Caco-2 (cell line): ENCODE data around the gene TCN2. TPM values are rescaled to one million over a fixed set of nuclear protein-coding genes. Genes with fewer than 3 reads are reported as not detected.

Source experiments
- BruUV-seq: library from RNA; stranded (reverse); fragments of 400-500 nt; replicated peaks from 2 replicates; lab custom pipeline; 2021; lab: Mats Ljungman, UMichigan
- CTCF ChIA-PET: fragments of 300-600 bp; sonication (Branson Sonifier 250); formaldehyde crosslinking; loops from one replicate; lab custom pipeline; 2022; ENCODE audit warnings: antibody characterized with exemption; lab: Charles Lee
- POLR2A ChIA-PET: fragments of 300-600 bp; sonication (Branson Sonifier 250); formaldehyde crosslinking; loops from one replicate; lab custom pipeline; 2022; ENCODE audit warnings: antibody characterized with exemption; lab: Charles Lee
- DNase-seq, 2 experiments: peaks; one replicate each; pipeline versions ENCODE4 v3.0.0 to v3.0.0-alpha.2; 2020 to 2022
- H3K27me3 ChIP-seq: replicated peaks from 2 replicates; pipeline ENCODE4 v1.6.0; 2011; ENCODE audit warnings: low read length; ENCODE audit not compliant: control insufficient read depth, insufficient read depth
- H3K36me3 ChIP-seq: 2 replicates; pipeline ENCODE4 v1.5.1; 2011; ENCODE audit warnings: low read length; ENCODE audit not compliant: control insufficient read depth, insufficient read depth
- H3K4me1 ChIP-seq: fragments of 250-450 bp; sonication (Bioruptor Pico); 2 replicates; pipeline ENCODE4 v1.5.1; 2020; ENCODE audit warnings: mild to moderate bottlenecking
- H3K4me3 ChIP-seq: 2 replicates; pipeline ENCODE4 v1.5.1; 2011; ENCODE audit warnings: low read depth, mild to moderate bottlenecking, control low read depth, low read length
- H3K9me3 ChIP-seq: fragments of 250-450 bp; sonication (Bioruptor Pico); 2 replicates; pipeline ENCODE4 v1.5.1; 2020; ENCODE audit warnings: mild to moderate bottlenecking, moderate library complexity
- H3K27ac Mint-ChIP-seq: one replicate; pipeline ENCODE4 v1.8.0; 2022; ENCODE audit warnings: mixed read lengths; ENCODE audit not compliant: unreplicated experiment
- H3K27me3 Mint-ChIP-seq: one replicate; pipeline ENCODE4 v1.8.0; 2022; ENCODE audit warnings: mixed read lengths; ENCODE audit not compliant: insufficient read depth, unreplicated experiment
- H3K36me3 Mint-ChIP-seq: one replicate; pipeline ENCODE4 v1.8.0; 2022; ENCODE audit warnings: mild to moderate bottlenecking, mixed read lengths; ENCODE audit not compliant: insufficient read depth, unreplicated experiment
- H3K4me1 Mint-ChIP-seq: one replicate; pipeline ENCODE4 v1.8.0; 2022; ENCODE audit warnings: low read depth, mixed read lengths; ENCODE audit not compliant: unreplicated experiment
- H3K4me3 Mint-ChIP-seq: one replicate; pipeline ENCODE4 v1.8.0; 2022; ENCODE audit warnings: mild to moderate bottlenecking, moderate library complexity, mixed read lengths; ENCODE audit not compliant: unreplicated experiment
- H3K9me3 Mint-ChIP-seq: one replicate; pipeline ENCODE4 v1.8.0; 2022; ENCODE audit warnings: mixed read lengths; ENCODE audit not compliant: unreplicated experiment
- intact Hi-C: fragments of 100-400 bp; cut with micrococcal nuclease; formaldehyde crosslinking; loops from one replicate; pipeline ENCODE4 v1.10.0; 2022; ENCODE audit not compliant: unreplicated experiment
- total RNA-seq: library from RNA; stranded (reverse); gene quantifications from 2 replicates; pipeline ENCODE4 v1.2.3, GENCODE V29; 2022
- TF ChIP-seq, protein P1 (sequence below), 2 experiments: fragments of 200-600 bp in 1 of 2; IDR thresholded peaks; 1 replicate in 1 of 2; 2 replicates in 1 of 2; pipeline versions ENCODE4 v1.5.1 to v1.8.0; 2011 to 2022; ENCODE audit warnings: antibody characterized with exemption in 1 of 2, control low read depth in 1 of 2, inconsistent platforms in 1 of 2, low read depth in 1 of 2, low read length in 1 of 2, mild to moderate bottlenecking in 1 of 2, moderate library complexity in 1 of 2; ENCODE audit not compliant: insufficient read depth in 1 of 2, severe bottlenecking in 1 of 2, unreplicated experiment in 1 of 2

TCN2 gene
- total RNA-seq, 1 experiment from 2014 or later: 13.8 TPM

DNA sequence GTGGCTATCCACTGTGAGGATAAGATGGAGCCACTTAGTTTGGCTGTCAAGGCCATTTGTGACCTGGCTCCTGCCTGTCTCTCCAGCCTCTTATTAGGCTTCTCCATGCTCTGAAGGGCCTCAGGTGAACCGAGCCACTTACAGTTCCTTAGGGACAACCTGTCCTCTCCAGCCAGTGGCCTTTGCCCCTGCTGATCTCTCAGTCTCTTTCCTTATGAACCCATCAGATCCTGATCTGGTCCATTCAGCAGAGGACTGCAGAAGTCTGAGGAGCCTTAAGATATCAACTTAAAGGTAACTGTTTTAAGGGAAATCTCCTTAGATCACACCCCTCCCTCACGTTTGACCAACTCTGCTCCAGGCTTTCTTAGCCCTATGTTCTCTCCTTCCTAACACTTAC, 58.3 kb downstream of the TCN2 start:
- POLR2A ChIA-PET: interaction anchor here (0.6 kb wide), 1 partner anchor 46 kb away, joined by 3 read pairs; no protein-coding TSS in a partner anchor
- H3K9me3 ChIP-seq: no peaks in the 10 kb centered on the region
- intact Hi-C loops: no loop called here
- H3K4me1 ChIP-seq: peaks cover 4% of the 10 kb centered on the region; the same call in 1 of the 2 replicates
- H3K36me3 ChIP-seq: no peaks in the 10 kb centered on the region; the same call in 1 of the 2 replicates
- H3K27me3 ChIP-seq: no peaks in the 10 kb centered on the region; the same call in 1 of the 2 replicates
- no peak overlapping the region for H3K4me3 ChIP-seq
- TF ChIP-seq, protein P1, sequence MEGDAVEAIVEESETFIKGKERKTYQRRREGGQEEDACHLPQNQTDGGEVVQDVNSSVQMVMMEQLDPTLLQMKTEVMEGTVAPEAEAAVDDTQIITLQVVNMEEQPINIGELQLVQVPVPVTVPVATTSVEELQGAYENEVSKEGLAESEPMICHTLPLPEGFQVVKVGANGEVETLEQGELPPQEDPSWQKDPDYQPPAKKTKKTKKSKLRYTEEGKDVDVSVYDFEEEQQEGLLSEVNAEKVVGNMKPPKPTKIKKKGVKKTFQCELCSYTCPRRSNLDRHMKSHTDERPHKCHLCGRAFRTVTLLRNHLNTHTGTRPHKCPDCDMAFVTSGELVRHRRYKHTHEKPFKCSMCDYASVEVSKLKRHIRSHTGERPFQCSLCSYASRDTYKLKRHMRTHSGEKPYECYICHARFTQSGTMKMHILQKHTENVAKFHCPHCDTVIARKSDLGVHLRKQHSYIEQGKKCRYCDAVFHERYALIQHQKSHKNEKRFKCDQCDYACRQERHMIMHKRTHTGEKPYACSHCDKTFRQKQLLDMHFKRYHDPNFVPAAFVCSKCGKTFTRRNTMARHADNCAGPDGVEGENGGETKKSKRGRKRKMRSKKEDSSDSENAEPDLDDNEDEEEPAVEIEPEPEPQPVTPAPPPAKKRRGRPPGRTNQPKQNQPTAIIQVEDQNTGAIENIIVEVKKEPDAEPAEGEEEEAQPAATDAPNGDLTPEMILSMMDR (IDR thresholded peaks at IDR 0.05; ENCODE audit: insufficient read depth in 1 of 2, low read depth in 1 of 2, low read length in 1 of 2, severe bottlenecking in 1 of 2, unreplicated experiment in 1 of 2): no peak
- H3K27ac Mint-ChIP-seq: no peak overlapping the region
- H3K4me3 Mint-ChIP-seq: peak overlapping the region; percentile 94
- BruUV-seq: no TSS peak
- H3K9me3 Mint-ChIP-seq: no peaks in the 10 kb centered on the region
- CTCF ChIA-PET: interaction anchor here (0.6 to 0.9 kb wide), 3 partner anchors 90 to 607 kb away, joined by 3 to 5 read pairs (median 5); no protein-coding TSS in a partner anchor
- peaks cover 17% of the 10 kb centered on the region for H3K4me1 Mint-ChIP-seq
- peaks cover 4% of the 10 kb centered on the region for H3K36me3 Mint-ChIP-seq
- no peaks in the 10 kb centered on the region for H3K27me3 Mint-ChIP-seq
- DNase-seq: no peak

DNA sequence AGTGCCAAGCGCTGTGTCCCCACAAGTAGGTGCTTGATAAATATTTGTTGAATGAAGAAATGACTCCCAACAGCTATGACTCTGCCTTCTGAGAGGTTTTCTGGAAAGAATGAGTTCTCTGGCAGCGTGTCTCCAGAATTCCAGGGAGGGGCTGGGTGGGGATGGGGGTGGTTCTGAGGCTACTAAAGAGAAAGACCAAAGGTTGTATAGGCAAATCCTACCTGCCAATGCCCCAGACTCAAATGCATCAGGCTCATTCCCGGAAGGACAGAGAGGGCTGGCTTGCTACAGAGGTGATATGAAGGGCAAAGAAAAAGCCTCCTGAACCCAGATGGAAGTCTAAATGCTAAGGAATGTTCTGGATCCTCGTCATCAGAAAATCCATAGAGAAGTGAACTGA, 58.8 kb downstream of the TCN2 start:
- Mint-ChIP-seq H3K36me3 (peaks cover 4% of the 10 kb centered on the region), H3K4me1 (peaks cover 17% of the 10 kb centered on the region), H3K27me3 (no peaks in the 10 kb centered on the region), H3K27ac (peak overlapping the region; percentile 86), H3K9me3 (no peaks in the 10 kb centered on the region), H3K4me3 (peak overlapping the region; percentile 94)
- TF ChIP-seq, protein P1 (IDR thresholded peaks at IDR 0.05; ENCODE audit: insufficient read depth in 1 of 2, low read depth in 1 of 2, low read length in 1 of 2, severe bottlenecking in 1 of 2, unreplicated experiment in 1 of 2): no peak
- no peak overlapping the region for H3K4me3 ChIP-seq
- H3K36me3 ChIP-seq: no peaks in the 10 kb centered on the region; the same call in 1 of the 2 replicates
- intact Hi-C loops: no loop called here
- H3K4me1 ChIP-seq: peaks cover 4% of the 10 kb centered on the region; the same call in 1 of the 2 replicates
- ChIA-PET POLR2A (interaction anchor here (0.6 kb wide), 1 partner anchor 47 kb away, joined by 3 read pairs; no protein-coding TSS in a partner anchor), CTCF (interaction anchor here (0.6 to 0.9 kb wide), 3 partner anchors 89 to 607 kb away, joined by 3 to 5 read pairs (median 5); no protein-coding TSS in a partner anchor)
- no peak for DNase-seq
- no TSS peak for BruUV-seq
- H3K27me3 ChIP-seq: no peaks in the 10 kb centered on the region; the same call in 1 of the 2 replicates
- H3K9me3 ChIP-seq: no peaks in the 10 kb centered on the region

DNA sequence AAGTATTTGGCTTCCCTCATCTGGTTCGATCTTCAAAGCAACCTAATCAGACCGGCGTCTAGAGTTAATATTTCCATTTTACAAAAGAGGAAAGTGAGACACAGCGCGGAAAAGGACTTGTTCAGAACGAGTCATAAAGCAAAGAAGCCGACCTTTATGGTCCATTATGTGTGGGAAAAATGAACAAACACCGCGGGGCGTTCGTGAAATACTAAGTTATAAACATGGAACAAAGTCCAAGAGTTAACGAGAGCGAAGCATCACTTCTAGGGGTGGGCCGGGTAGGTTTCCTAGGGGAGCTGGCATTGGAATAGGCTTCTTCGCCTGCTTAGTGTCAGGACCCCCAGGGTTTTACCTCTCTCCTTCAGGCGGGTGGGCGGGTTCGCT, 60.1 kb downstream of the TCN2 start:
- no peaks in the 10 kb centered on the region for H3K9me3 Mint-ChIP-seq
- H3K27me3 Mint-ChIP-seq: no peaks in the 10 kb centered on the region
- peak overlapping the region; percentile 86 for H3K4me3 ChIP-seq
- peak overlapping the region; percentile 94 for H3K4me3 Mint-ChIP-seq
- ChIA-PET POLR2A (interaction anchor here (0.5 kb wide), 1 partner anchor 75 kb away, joined by 16 read pairs; the partner anchor contains the start of gene PES1), CTCF (interaction anchor here (0.9 to 1.4 kb wide), 3 partner anchors 32 to 625 kb away, joined by 3 to 9 read pairs (median 4); partner anchors contain the start of gene PIK3IP1)
- peak overlapping the region; percentile 86 for H3K27ac Mint-ChIP-seq
- intact Hi-C loops: loop anchor here (1.0 kb wide), 1 partner anchor 32 kb away; the partner anchor contains the start of gene SLC35E4
- peaks cover 17% of the 10 kb centered on the region for H3K4me1 Mint-ChIP-seq
- TF ChIP-seq, protein P1 (IDR thresholded peaks at IDR 0.05; ENCODE audit: insufficient read depth in 1 of 2, low read depth in 1 of 2, low read length in 1 of 2, severe bottlenecking in 1 of 2, unreplicated experiment in 1 of 2): no peak
- no TSS peak for BruUV-seq
- H3K36me3 ChIP-seq: no peaks in the 10 kb centered on the region; the same call in 1 of the 2 replicates
- peak in 1 of 2 experiments; percentile 57 for DNase-seq
- peaks cover 4% of the 10 kb centered on the region; the same call in 1 of the 2 replicates for H3K4me1 ChIP-seq
- no peaks in the 10 kb centered on the region for H3K9me3 ChIP-seq
- peaks cover 4% of the 10 kb centered on the region for H3K36me3 Mint-ChIP-seq
- no peaks in the 10 kb centered on the region; the same call in 1 of the 2 replicates for H3K27me3 ChIP-seq
